Esophagus squamous epithelium (tissue), 4 donors: Measurements from ENCODE around the gene CYB5R3.
"Not testable (repeated sequence)": the region's sequence is repeated elsewhere in the genome, so short reads cannot be mapped to it uniquely, and the experiment has no call there.

Source experiments
- CTCF ChIP-seq, 6 experiments: fragments of 450-650 bp in 4 of 6; fragments of 200-600 bp in 2 of 6; sonication (generic) in 2 of 6; IDR thresholded peaks; one replicate each; pipeline ENCODE4 v1.5.1; 2016 to 2019; ENCODE audit warnings: antibody characterized with exemption in 6 of 6, mild to moderate bottlenecking in 4 of 6, moderate library complexity in 4 of 6
- POLR2A ChIP-seq, 4 donors: fragments of 450-650 bp; IDR thresholded peaks; one replicate each; pipeline ENCODE4 v1.6.1; 2017; ENCODE audit warnings: antibody characterized with exemption in 4 of 4, mild to moderate bottlenecking in 4 of 4, moderate library complexity in 3 of 4

DNA sequence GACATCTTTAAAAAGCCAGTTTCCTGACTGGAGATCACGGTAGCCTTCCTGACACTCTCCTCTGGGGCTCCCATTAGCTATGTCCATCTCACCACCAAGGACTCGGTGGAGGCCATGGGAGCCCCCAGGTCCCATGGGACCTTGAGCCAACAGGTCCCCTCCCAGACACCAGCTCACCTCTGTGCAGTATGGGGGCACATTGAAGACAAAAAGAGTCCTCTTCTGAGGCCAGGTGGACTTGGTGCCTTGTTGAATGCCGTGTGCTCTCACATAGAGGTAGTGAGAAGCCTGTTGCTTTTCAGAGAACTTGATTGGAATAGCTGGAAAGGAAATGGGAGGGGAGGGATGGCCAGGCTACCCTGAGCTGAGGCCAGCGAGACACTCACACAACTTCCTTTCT is 69.2 kb downstream of the CYB5R3 start:
- not testable (repeated sequence) for TF ChIP-seq CTCF, POLR2A (IDR thresholded peaks at IDR 0.05)
